GM18909 (cell line): ENCODE measurements around the gene GPR55.

Experiments used
- ATAC-seq: cut with Tn5 transposase; IDR thresholded peaks from one replicate; pipeline ENCODE4 v1.9.1; 2021; ENCODE audit warnings: mild to moderate bottlenecking; ENCODE audit not compliant: unreplicated experiment, poor library complexity

GPR55 gene

DNA sequence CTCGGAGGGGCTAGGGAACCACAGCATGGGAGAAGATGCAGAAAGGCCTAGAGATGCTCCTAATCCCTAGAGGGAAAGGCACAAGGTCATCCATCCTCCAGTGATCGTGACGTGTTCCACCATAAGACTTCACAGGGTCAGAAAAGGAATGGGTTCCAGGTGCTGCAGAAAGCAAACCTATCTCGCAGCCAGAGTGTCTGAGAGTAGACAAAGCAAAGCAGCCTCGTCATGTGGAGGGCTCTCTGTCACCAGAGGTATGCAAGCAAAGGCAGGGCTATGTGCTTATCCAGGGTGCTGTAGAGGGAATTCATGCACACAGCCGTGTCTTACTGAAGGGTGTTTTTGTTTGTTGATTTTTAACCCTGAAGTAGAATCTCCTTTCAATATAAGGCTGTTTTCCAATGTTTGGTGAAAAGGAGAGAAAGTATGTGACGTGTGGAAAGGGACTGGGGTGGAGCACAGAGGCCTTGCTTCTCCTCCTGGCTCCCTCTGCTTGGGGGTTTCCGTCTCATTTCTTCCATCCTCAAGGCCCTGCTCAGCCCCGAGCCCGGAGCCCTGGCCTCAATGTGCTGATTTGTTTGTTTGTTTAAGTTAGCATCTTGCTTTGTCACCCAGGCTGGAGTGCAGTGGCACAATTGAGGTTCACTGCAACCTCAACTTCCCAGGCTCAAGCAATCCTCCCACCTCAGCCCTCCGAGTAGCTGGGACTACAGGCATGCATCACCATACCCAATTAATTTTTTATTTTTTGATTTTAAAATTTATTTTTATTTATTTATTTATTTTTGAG, 3.0 kb downstream of the GPR55 start:
- no peak for ATAC-seq

DNA sequence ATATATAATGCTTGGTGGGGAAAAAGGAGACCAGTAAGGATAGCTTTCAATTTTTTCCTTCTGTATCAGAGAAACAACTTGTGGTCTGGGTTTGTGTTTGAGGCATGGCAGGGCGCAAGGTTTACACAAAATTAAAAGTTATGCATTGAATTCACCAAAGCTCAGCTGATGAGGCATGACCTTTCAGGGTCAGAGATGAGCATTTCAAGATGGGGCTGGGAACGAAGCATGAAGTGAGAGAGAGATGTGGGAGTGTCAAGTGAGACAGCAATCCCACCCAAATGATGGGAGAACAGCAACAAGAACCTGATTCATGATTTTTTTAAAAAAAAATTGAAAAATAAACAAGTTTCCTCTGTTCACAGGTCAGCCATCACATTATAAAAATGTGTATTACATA, 4.9 kb downstream of the GPR55 start:
- no peak for ATAC-seq

DNA sequence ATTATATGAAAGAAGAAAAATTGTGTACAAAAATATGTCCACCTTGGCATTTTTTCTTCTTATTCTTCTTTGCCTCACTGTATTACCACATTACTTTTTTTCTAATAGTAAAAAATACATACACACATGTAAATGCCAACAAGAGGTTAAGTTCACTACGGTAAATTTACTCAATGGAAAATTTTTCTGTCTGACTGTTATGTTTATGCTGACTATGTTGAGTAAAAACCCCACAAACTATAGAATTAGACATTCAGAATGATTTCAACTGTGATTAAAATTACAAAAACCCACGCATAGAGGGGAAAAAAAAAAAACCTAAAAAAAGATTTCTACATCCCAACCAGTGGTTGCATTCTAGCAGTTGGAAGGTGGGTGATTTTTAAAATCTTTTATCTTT, 5.4 kb downstream of the GPR55 start:
- ATAC-seq, result no peak

DNA sequence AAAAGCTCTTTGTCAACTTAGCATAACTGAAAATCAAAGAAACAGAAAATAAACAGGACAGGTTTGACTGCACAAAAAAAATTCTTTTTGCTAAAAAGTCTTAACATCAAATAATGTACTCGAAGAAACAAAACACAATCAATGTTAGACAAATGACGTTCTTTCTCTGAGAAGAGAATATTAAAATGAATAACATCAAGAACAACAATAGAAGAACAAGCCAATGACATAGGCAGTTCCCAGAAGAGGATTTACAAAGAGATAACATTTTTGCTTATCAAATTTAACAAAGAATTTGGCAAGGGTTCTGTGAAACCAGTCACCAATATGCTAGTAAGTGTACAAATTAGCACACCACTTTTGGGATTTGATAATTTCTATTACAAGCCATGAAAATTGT, 5.8 kb downstream of the GPR55 start:
- ATAC-seq, result no peak

DNA sequence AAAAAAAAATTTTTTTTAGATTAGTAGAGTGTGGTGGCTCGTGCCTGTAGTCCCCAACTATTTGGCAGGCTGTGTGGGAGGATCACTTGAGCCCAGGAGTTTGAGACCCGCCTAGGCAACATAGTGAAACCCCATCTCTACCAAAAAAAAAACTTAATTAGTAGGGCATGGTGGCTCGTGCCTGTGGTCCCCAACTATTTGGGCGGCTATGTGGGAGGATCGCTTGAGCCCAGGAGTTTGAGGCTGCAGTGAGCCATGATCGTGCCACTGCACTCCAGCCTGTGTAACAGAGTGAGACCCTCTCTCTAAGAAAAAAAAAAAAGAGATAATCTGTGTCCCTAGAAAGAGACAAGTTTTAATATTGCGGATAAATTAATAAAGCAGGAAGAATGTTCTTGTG, 8.8 kb downstream of the GPR55 start:
- ATAC-seq, result no peak

DNA sequence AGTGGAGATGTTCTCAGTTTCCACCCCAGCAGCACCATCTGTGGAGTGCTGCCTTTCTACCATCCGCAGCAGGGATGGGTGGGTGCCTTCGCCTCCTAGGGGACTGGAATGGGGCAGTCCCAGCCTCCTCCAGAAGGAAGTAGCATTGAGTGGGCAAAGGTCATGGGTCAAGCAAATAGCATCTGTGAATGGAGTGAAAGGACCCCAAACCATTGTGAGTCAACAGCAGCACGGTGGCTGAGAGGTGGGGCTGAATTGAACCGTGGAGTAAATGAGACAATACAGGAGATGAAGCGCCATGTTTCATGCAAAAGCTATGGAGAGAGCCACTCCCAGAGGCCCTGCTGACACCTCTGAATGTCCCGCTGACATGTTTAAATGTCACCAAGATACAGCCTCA, 9.7 kb downstream of the GPR55 start:
- ATAC-seq, result no peak

DNA sequence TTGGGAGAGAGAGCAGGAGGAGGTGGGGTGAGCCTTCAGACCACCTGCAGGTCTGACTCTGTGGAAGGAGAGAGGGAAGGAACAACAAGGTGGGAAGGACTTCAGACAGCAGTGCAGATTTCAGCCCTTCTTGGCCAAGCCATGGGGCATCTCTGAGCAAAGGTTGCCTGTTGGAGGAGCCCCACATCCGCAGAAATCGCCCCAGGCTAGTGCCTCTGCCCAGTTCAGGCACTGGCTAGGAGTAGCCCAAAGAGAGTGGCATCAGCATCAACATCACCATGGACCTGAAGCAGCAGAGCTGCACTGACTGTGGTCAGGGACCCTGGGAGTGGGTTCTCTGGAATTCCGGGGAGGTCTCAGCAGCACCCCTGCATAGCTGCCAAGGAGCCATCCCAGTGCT, 10.2 kb downstream of the GPR55 start:
- ATAC-seq, result no peak

DNA sequence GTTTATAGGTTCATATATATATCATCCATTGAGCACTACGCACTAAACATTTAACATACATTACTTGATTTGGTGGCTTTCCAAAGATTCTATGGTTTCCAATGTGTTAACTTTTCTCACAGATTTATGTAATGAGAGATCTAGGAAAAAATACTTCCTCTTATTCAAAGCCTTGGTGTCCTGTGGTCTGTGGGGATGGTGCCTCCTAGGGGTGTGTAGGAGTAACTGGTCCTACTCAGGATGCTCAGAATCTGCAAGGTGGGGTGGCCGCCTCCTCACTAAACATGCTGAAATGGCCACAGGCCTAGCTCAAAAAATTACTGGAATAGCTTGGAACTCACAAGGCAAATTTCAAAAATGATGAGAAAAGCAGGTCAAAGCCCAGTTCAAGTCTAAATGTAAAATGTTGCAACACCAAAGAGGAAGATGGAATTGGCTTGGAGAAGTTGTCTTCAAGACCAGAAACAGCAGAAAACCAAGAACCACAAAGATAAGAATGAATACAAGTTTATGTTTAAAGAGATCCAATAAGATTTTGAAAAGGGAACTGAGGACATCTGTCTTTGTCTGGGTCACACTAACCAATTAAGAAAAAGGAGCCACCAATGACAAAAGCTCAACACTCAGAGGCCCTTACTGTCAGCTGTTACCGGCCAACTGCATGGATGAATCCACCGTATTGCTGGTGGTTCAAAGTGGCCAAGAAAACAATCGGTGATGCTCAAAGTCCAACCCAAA, 11.5 kb downstream of the GPR55 start:
- ATAC-seq, result no peak

DNA sequence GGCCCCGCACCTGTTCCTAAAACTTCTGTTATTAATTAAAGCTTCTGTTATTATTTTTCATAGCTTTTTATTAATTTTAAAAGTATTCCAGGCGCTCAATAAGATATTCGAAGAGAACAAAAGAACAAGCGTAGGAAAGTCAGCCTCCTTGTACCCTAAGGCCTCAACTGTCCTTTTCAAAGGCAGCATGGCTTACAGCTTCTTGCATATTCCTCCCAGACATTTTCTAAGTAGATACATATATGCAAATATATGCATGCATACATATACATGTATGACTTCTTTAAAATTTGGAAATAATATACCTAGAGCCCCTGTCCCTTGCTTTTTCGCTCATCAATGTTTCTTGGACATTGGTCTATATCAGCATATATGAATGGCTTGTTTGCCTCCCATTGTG, 12.3 kb downstream of the GPR55 start:
- no peak for ATAC-seq

DNA sequence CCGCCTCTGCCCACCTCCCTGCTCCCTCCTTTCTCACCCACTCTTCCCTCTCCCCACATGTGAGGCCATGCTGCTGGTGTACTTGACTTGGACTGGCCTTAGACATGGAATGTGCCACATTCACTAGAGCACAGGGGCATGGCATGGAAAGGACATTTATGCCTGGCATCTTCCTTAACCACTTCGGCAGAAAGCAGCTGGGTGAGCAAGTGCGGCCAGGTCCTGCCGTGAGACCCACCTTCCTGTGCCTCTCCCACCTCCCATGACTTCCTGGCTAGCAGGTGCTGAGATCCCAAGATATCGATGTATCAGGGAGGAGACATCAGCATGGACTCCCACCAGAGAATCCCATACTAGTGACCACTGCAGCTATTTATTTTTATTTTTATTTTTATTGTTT, 13.0 kb downstream of the GPR55 start:
- no peak for ATAC-seq

DNA sequence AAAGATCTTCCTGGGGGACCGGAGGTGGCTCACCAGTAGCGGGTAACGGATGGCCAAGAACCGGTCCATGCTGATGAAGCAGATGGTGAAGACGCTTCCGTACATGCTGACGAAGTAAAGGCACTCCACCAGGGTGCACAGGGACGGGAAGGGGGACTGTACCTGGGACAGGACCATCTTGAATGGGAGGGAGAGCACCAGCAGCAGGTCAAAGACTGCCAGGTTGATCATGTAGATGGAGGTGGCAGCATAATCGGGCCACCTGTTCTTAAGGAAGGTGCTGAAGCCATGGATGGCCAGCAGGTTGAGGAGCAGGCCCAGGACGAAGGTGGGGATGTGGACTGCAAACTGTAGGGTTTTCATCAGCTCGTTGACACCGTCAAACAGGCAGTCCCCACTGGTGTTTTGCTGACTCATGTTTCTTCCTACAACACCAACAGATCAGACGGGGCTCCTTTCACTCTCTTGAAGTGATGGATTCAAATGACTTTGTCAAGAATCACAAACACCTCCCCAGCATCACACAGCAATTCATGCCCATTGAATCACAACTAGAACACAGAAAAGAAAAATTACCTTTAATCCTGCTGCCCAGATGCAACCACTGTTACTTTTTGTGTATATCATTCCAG, 14.4 kb downstream of the GPR55 start:
- no peak for ATAC-seq

DNA sequence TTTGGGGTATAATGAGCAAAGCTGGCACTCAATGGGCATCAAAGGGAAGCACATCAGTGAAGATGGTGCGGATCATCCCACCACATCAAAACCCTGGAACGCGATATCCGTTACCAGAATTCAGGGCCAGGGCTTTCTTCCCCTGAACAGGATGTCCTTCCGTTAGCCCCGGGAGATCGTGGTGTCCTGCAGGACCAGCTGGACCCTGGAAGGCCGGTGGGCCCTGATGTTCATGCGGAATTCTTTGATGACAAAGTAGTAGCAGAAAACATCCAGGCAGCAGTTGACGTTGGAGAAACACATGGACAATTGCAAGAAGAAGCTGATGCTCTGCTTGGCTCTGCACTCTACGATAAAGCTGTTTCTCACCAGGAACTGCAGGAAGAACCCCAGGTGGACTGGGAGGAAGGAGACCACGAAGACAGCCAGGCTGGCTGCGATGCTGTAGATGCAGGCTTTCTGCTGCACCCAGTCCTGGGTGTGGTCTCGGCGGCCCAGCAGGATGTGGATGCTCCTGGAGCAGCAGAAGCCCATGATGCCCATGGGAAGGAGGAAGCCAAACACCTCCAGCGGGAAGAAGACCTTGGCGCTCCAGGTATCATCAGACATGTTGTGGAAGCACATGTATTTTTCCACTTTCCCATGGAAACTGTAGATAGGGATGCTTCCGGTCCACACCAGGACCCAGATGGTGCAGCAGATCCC, 15.0 kb downstream of the GPR55 start:
- no peak for ATAC-seq

DNA sequence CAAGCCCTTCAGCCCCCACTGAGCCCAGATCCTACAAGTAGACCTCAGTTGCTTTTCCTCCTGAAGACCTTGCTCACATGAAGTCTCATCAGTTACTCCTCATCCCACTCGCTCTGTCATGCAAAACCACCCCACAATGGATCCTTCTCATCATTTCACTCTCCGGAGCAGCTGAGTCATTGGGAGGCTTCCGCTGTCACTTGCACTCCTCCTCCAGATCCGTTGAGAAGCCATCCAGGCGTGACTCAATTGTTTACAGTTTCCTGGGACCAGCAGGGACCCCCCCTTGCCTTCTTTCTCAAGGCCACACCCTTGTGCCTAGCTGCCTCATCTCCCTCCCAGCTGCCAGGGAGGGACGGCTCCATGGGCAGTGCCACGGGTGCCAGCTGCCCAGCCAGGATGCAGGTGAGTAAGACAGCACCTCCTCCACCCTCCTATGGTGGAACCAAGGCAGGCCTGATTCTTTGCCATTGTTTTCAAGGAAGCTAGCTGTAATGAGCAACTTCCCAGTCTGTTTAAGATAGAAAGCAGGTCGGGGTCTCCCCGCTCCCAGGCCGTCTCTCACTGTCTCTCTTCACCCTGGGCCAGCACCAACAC, 16.3 kb downstream of the GPR55 start:
- no peak for ATAC-seq

DNA sequence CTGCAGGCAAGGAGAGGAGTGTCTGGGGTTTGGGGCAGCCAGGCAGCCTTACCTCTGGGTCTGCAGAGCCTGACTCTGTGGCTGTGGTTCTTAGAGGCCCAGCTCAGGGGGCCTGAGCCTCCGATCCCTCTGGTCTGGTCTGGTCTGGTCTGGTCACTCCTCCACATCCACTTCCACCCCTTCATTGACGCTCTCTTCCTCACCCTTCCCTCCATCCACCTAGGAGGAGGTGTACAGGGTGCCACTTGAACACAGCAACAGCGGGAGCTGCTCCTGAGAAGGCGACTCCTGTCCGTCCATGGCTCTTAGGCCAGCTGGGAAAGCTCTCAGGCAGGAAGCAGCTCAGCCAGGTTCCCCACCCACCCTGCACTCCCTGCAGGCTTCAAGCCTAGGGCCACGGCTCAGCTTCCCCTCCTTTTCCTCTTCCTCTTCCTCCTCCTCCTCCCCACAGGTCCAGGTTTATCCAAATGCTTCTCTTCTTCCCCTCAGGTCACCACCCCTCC, 16.9 kb downstream of the GPR55 start:
- ATAC-seq, result no peak

DNA sequence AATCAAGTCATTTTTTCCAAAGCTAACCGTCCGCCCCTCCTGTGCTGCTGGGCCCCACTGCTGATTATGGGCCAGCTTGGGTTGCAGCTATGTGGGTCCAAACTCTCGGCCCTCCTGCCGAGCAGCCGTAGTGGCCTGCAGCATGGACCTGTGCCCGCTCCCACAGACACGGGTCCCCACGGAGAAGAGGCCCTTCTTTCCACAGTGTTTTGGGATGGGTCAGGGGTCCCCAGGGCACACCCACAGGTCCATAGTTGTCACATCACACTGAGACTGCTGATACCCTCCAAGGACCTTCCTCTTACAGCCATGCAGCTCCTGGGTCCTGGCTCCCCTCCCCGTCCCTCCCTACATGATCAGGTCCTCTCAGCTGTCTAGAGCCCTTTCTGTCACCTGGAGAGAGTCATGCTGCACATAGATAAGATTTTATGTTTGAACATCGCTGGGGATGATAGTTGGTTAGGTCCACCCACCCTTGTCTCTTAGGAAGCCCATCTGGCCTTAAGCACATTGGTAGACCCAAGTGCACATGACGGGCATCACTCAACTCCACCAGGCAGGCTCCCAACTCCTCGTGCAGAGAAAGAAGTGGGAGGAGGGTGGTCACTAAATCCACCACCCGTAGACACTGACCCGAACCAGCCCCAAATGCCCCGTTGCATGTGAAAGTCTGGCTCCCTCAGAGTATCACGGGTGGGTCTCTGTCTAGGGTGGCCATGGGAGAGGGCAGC, 17.5 kb downstream of the GPR55 start:
- no peak for ATAC-seq

DNA sequence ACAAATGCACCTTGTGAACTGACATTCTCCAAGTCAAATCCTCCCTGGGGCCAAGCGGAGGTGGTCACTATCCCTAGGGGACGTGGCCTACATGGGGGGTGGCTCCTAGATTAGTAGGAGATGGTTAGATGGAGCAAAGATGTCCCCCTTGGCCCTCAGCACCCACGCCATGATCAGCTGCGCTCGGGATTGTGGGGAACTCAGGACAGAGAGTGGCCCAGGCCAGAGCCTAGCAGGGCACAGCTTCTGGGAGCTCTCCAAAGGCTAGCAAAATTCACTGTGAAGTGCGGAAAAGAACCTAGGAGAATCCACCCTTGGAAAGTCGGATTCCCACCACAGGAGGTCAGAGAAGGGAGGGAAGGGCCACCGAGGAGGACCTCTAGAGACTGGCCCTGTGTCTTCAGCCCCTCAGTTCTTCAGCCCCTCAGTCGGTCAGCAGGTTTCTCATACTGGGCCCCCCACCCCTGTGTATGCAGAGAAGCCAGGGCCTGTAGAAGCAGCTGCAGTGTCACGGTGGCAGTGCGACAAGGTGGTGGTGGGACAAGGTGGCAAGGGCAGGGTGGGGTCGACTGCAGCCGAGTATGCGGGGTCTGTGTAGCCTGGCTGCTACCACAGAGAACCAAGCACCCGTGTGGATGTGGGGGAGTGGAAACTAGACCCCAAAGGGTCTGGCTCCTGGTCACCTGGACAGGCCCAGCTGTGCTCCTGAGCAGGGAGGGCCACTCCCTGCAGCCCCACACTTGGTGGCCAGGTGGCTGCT, 18.4 kb downstream of the GPR55 start:
- ATAC-seq, result no peak

DNA sequence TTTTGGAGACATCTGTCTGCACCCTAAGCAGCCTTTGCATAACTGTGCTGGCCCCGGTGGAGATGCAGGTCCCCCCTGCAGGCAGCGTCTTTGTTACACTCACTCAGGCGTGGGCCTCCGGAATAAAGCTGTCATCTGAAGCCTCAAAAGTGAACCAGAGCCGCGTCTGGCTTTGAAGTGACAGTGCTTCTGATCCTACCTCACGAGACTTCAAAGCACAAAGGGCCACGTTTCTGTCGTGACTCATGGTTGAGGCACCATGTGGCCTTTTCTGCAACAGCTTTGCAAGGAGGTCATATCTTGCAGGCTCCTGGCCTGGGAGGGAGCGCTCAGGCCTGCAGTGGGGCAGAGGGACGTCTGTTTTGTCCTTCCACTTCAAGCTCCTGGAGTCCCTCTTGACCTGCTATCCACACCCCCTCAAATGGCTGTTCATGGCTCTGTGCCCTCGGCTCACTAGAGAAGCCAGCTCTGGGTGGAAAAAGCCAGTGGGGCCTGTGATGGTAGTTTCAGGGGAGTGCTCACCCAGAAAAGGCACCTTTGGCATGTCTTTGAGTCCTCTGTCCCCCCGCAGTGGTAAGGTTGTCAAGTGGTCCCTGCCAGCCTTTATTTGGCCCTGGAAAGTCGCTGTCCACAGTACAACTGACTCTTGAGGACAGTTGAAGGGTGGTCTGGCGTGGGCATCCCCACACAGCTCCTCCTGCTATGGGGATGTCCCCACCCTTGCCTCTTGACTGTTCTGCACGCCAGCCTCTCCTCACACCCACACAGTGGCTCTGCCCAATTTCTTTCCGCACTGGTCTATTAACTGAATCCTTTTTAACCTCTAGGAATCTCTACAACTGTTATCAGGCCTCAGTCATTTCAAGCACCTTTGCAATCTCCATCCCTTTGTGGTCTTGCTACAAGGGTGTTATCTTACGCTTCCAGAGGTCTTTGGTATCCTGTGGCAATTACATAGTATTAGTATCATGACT, 19.3 kb downstream of the GPR55 start:
- ATAC-seq, result no peak
